ENCODE data around the gene HSPB6. TPM values are rescaled to one million over a fixed set of nuclear protein-coding genes. Genes with fewer than 3 reads are reported as not detected.
A peak's percentile ranks its signal among the peaks of the same experiment; 100 is the strongest.

Gene HSPB6
- total and polyA plus RNA-seq, 7 donors, result 4.4 to 275 (median 59.4) TPM

- TF ChIP-seq POLR2AphosphoS5 (IDR thresholded peaks at IDR 0.05), result no peak
- TF ChIP-seq CTCF (IDR thresholded peaks at IDR 0.05), result no peak
- TF ChIP-seq POLR2A (IDR thresholded peaks at IDR 0.05), result no peak
- TF ChIP-seq EP300 (IDR thresholded peaks at IDR 0.05), result no peak
- no peak for DNase-seq
- Histone ChIP-seq H3K4me3 (no peak overlapping the region), H3K36me3 (peaks cover 29 to 57% (median 36%) of the 10 kb centered on the region in 4 donors), H3K27ac (no peak overlapping the region), H3K4me1 (peaks cover 0 to 33% (median 28%) of the 10 kb centered on the region in 4 donors), H3K27me3 (no peaks in the 10 kb centered on the region), H3K9me3 (no peaks in the 10 kb centered on the region)
- 92 to 94% methylated on average over 9 of the region's 9 CpGs for WGBS, 2 donors
- intact Hi-C loops (cut with DNase I), result no loop called here
These were observed 36.7 kb downstream of the HSPB6 start for GRCh38 chr19:35720163-35720524.

GRCh38 chr19:35719402-35720162, 37.2 kb downstream of the HSPB6 start:
- H3K4me3 ChIP-seq, result peak overlapping the region in 1 of 4 donors; percentile 85
- intact Hi-C loops (cut with DNase I), result loop anchor here (2.0 to 5.0 kb wide), 2 partner anchors 21 to 92 kb away; partner anchors contain the start of gene RBM42
- H3K36me3 ChIP-seq, result peaks cover 23 to 52% (median 30%) of the 10 kb centered on the region in 4 donors
- no peak for DNase-seq
- no peaks in the 10 kb centered on the region for H3K27me3 ChIP-seq
- H3K4me1 ChIP-seq, result peaks cover 0 to 33% (median 28%) of the 10 kb centered on the region in 4 donors
- no peaks in the 10 kb centered on the region for H3K9me3 ChIP-seq
- WGBS, 2 donors, result 91 to 92% methylated on average over 32 of the region's 32 CpGs
- H3K27ac ChIP-seq, result peak overlapping the region; percentile 88 to 97 (median 93)
- TF ChIP-seq EP300 (IDR thresholded peaks at IDR 0.05) (no peak), POLR2A (IDR thresholded peaks at IDR 0.05) (no peak), POLR2AphosphoS5 (IDR thresholded peaks at IDR 0.05) (no peak), CTCF (IDR thresholded peaks at IDR 0.05) (no peak)

- TF ChIP-seq EP300 (IDR thresholded peaks at IDR 0.05), result no peak
- TF ChIP-seq CTCF (IDR thresholded peaks at IDR 0.05), result no peak
- no peak for TF ChIP-seq POLR2A (IDR thresholded peaks at IDR 0.05)
- TF ChIP-seq POLR2AphosphoS5 (IDR thresholded peaks at IDR 0.05), result no peak
- H3K27me3 ChIP-seq, result no peaks in the 10 kb centered on the region
- H3K4me3 ChIP-seq, result peak overlapping the region; percentile 85 to 99 (median 94)
- intact Hi-C loops (cut with DNase I), result loop anchor here (2.0 to 5.0 kb wide), 2 partner anchors 22 to 91 kb away; partner anchors contain the start of gene RBM42
- H3K9me3 ChIP-seq, result no peaks in the 10 kb centered on the region
- peak overlapping the region; percentile 88 to 97 (median 93) for H3K27ac ChIP-seq
- no peak for DNase-seq
- peaks cover 0 to 33% (median 28%) of the 10 kb centered on the region in 4 donors for H3K4me1 ChIP-seq
- 0 to 1% methylated on average over 42 of the region's 42 CpGs for WGBS, 2 donors
- H3K36me3 ChIP-seq, result peaks cover 13 to 41% (median 20%) of the 10 kb centered on the region in 4 donors
These were observed 38.3 kb downstream of the HSPB6 start for GRCh38 chr19:35718345-35719041.

- H3K9me3 ChIP-seq, result no peaks in the 10 kb centered on the region
- intact Hi-C loops (cut with DNase I), result loop anchor here (1.0 to 5.0 kb wide), 6 partner anchors 15 to 213 kb away; partner anchors contain the start of genes HSPB6, RBM42 and TMEM147
- H3K4me3 ChIP-seq, result peak within 1 kb of the TSS; percentile 85 to 99 (median 94)
- peak within 1 kb of the TSS; percentile 90 to 97 (median 93) for H3K27ac ChIP-seq
- TF ChIP-seq POLR2AphosphoS5 (IDR thresholded peaks at IDR 0.05) (peak in 2 of 4 donors; percentile 37 to 42), CTCF (IDR thresholded peaks at IDR 0.05) (no peak), POLR2A (IDR thresholded peaks at IDR 0.05) (no peak), EP300 (IDR thresholded peaks at IDR 0.05) (no peak)
- H3K27me3 ChIP-seq, result no peaks in the 10 kb centered on the region
- WGBS, 2 donors, result 1% methylated on average over 108 of the region's 109 CpGs
- peak; percentile 77 for DNase-seq
- H3K36me3 ChIP-seq, result peaks cover 7 to 34% (median 13%) of the 10 kb centered on the region in 4 donors
- peaks cover 0 to 33% (median 28%) of the 10 kb centered on the region in 4 donors for H3K4me1 ChIP-seq
These were observed 39.0 kb downstream of the HSPB6 start, which contains the start of gene KMT2B for GRCh38 chr19:35717665-35718344. Gene KMT2B, plus strand, starts transcription at chr19:35718003. Its CDS starts 16 bp downstream, at chr19:35718019.

Data from sigmoid colon (tissue), 7 donors.